GM10266 (cell line): ENCODE data around the gene MFGE8.

ENCODE experiments used
- DNase-seq: peaks from one replicate; pipeline ENCODE4 v3.0.0; 2012; ENCODE audit errors: extremely low spot score
- TF ChIP-seq, protein P1 (sequence below): IDR thresholded peaks from 2 replicates; pipeline ENCODE4 v1.5.1; 2012; ENCODE audit warnings: mild to moderate bottlenecking, low read depth; ENCODE audit not compliant: control insufficient read depth, insufficient read depth; ENCODE audit errors: missing control alignments

MFGE8 gene

GRCh38 chr15:88852476-88852875 lies 60.7 kb downstream of the MFGE8 start:
- TF ChIP-seq, protein P1, sequence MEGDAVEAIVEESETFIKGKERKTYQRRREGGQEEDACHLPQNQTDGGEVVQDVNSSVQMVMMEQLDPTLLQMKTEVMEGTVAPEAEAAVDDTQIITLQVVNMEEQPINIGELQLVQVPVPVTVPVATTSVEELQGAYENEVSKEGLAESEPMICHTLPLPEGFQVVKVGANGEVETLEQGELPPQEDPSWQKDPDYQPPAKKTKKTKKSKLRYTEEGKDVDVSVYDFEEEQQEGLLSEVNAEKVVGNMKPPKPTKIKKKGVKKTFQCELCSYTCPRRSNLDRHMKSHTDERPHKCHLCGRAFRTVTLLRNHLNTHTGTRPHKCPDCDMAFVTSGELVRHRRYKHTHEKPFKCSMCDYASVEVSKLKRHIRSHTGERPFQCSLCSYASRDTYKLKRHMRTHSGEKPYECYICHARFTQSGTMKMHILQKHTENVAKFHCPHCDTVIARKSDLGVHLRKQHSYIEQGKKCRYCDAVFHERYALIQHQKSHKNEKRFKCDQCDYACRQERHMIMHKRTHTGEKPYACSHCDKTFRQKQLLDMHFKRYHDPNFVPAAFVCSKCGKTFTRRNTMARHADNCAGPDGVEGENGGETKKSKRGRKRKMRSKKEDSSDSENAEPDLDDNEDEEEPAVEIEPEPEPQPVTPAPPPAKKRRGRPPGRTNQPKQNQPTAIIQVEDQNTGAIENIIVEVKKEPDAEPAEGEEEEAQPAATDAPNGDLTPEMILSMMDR = no peak
- no peak for DNase-seq

DNA sequence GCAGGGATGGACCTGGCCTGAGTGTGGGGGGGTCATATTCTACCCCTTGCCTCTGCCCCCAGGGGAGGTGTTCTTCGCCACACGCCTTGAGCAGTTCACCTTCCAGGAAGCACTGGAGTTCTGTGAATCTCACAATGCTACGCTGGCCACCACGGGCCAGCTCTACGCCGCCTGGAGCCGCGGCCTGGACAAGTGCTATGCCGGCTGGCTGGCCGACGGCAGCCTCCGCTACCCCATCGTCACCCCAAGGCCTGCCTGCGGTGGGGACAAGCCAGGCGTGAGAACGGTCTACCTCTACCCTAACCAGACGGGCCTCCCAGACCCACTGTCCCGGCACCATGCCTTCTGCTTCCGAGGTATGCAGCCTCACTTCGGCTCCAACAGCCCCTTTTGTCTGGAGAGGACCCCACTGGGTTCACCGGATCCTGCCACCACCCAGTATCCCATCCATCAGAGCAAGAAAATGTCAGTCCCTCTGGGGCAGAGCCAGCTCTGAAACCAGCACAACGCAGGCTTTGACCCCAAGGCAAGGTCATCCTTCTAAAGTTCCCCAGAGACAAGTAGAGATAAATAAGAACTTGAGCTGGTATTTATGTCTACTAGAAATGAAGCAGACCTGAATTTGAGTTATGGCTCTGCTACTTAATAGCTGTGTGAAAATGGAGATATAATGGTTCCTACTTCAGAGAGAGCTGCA lies 63.7 kb downstream of the MFGE8 start:
- DNase-seq = no peak
- TF ChIP-seq, protein P1 = no peak
